H7 (cell line): ENCODE results near the gene RNF111. TPM values are rescaled to one million over a fixed set of nuclear protein-coding genes. Genes with fewer than 3 reads are reported as not detected.
"Not testable (repeated sequence)": the region's sequence is repeated elsewhere in the genome, so short reads cannot be mapped to it uniquely, and the experiment has no call there.

Source experiments
- DNase-seq: peaks from one replicate; pipeline ENCODE4 v3.0.0; 2012
- H3K27me3 ChIP-seq: 2 replicates; pipeline ENCODE4 v1.6.0; 2011; ENCODE audit warnings: mild to moderate bottlenecking, low read length; ENCODE audit not compliant: control insufficient read depth, insufficient read depth
- H3K36me3 ChIP-seq: replicated peaks from 2 replicates; pipeline ENCODE4 v1.5.1; 2011; ENCODE audit warnings: low read length; ENCODE audit not compliant: control insufficient read depth, insufficient read depth
- H3K4me3 ChIP-seq: 2 replicates; pipeline ENCODE4 v1.5.1; 2011; ENCODE audit warnings: low read depth, mild to moderate bottlenecking, control low read depth, low read length, moderate library complexity; ENCODE audit not compliant: insufficient read depth
- total RNA-seq: library from RNA; depleted of rRNA; stranded (reverse); fragments of >200 nt; shearing (Covaris generic); gene quantifications from 2 replicates; pipeline ENCODE4 v1.2.3, GENCODE V29; 2014

The RNF111 gene
- total RNA-seq, 1 experiment from 2014 or later = 13.8 TPM

DNA sequence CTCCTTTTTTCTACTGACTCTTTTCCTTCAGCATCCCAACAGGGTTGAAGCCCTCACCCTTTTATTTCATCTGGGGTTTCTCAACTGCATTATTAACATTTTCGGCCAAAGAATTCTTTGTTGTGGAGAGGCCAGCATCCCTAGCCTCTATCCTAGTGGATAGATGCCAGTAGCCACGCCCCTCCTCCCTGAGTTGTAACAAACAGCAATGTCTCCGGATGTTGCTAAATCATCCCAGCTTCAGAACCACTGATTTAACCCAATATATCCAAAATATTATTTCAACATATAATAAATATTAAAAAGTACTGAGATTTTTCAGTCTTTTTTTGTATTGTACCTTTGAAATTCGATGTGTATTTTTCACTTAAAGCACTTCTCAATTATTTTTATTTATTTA is 2.0 kb upstream of the RNF111 start:
- no peaks in the 10 kb centered on the region for H3K36me3 ChIP-seq
- no peaks in the 10 kb centered on the region for H3K27me3 ChIP-seq
- DNase-seq = peak; percentile 48
- H3K4me3 ChIP-seq = no peak overlapping the region

- H3K4me3 ChIP-seq = peak overlapping the region; percentile 96
- DNase-seq = no peak
- no peaks in the 10 kb centered on the region; the same call in none of the 2 replicates for H3K36me3 ChIP-seq
- no peaks in the 10 kb centered on the region for H3K27me3 ChIP-seq
Observed at GRCh38 chr15:58987036-58987435, 427 bp upstream of the RNF111 start.

DNA sequence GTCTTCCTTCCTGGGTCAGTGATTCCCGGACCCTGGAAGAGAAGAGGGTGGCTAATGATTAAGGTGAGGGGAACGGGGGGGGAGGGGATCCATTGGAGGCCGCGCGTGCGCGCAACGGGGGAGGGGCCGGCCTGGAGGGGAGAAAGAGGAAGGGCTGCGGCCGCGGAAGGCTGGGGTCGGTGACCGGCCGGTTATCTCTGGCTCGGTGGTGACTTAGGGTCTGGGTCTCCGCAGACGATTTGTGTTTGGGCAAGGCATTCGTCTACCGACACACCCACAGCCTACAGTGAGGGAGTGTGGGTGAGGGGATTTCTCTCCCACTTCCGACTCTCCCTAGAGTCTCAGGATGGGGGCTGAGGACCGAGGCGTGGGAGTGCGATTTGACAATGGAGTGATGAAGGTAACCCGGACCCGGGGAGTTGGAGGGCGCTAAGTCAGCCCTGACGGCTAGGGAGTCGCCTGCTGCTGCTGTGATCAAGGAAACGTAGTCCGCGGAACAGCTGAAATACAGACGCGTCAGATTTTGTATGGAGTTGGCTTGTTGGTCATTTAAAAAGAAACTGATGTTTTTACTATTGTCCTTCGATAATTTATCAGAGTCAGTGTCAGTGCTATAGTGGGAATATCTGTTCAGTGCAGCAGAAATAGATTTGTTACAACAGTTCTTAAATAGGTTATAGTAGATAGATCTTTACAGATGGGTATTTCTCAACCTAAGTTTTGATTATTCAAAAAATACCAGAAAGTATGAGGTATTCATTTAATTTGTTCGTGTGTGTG is 733 bp downstream of the RNF111 start:
- Histone ChIP-seq H3K4me3 (peak overlapping the region; percentile 96), H3K36me3 (no peaks in the 10 kb centered on the region; the same call in none of the 2 replicates), H3K27me3 (no peaks in the 10 kb centered on the region)
- DNase-seq = peak; percentile 87

DNA sequence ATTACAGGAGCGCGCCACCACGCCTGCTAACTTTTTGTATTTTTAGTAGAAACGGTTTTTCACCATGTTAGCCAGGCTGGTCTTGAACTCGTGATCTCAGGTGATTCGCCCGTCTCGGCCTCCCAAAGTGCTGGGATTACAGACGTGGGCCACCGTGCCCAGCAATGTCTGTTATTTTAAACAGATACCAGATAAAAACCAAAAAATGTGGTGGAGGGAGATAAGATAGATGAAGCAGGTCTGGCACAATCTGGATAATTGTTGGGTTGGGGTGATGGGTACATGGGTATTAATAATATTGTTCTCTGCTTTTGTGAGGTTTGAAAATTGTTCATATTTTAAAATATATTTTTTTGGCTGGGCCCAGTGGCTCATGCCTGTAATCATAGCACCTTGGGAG is 4.7 kb downstream of the RNF111 start:
- H3K4me3 ChIP-seq = no peak overlapping the region
- no peaks in the 10 kb centered on the region for H3K27me3 ChIP-seq
- DNase-seq = no peak
- no peaks in the 10 kb centered on the region; the same call in none of the 2 replicates for H3K36me3 ChIP-seq

DNA sequence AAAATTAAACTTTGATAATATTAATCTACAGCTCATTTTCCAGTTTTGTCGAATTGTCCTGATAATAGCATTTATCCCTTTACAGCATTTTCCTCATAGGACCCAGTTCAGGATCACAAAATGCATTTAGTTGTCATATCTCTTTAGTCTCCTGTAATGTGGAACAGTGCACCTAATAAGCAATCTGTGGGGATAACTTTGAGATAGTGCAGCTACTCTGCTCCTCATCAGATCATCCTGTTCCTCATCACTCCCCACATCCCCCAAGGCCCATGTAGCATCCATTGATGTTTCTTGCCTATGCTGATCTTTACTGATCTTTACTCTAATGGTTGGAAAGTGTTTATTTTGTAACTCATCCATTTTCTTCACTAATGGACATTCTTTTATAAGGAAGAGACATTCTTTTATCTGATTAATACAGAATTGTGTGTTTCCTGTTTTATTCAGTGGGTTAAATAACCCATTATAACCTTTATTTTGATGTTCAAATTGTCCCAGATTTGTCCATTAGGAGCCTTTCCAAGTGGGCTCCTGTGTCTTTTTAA is 7.5 kb downstream of the RNF111 start:
- no peaks in the 10 kb centered on the region; the same call in none of the 2 replicates for H3K36me3 ChIP-seq
- no peak for DNase-seq
- H3K27me3 ChIP-seq = no peaks in the 10 kb centered on the region
- no peak overlapping the region for H3K4me3 ChIP-seq

DNA sequence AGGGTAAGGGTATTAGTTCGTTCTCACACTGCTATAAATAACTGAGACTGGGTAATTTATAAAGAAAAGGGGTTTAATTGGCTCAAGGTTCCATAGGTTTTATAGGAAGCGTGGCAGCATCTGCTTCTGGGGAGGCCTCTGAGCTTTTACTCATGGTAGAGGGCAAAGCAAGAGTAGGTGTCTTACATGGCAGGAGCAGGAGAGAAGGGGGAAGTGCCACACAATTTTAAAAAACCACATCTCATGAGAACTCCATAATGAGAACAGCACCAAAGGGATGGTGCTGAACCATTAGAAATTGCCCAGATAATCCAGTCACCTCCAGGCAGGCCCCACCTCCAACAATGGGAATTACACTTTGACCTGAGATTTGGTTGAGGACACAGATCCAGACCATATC is 12.2 kb downstream of the RNF111 start:
- no peaks in the 10 kb centered on the region for H3K36me3 ChIP-seq
- no peaks in the 10 kb centered on the region for H3K27me3 ChIP-seq
- no peak overlapping the region for H3K4me3 ChIP-seq
- no peak for DNase-seq

DNA sequence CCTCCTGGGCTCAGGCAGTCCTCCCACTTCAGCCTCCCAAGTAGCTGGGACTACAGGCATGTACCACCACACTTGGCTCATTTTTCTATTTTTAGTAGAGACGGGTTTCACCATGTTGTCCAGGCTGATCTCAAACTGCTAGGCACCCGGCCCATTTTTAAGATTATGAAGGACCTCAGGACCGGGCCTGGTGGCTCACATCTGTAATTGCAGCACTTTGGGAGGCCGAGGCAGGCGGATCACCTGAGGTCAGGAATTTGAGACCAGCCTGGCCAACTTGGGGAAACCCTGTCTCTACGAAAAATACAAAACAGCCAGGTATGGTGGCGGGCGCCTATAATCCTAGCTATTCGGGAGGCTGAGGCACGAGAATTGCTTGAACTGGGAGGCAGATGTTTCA is 12.8 kb downstream of the RNF111 start:
- H3K27me3 ChIP-seq, H3K4me3 ChIP-seq, DNase-seq, H3K36me3 ChIP-seq: not testable (repeated sequence)

DNA sequence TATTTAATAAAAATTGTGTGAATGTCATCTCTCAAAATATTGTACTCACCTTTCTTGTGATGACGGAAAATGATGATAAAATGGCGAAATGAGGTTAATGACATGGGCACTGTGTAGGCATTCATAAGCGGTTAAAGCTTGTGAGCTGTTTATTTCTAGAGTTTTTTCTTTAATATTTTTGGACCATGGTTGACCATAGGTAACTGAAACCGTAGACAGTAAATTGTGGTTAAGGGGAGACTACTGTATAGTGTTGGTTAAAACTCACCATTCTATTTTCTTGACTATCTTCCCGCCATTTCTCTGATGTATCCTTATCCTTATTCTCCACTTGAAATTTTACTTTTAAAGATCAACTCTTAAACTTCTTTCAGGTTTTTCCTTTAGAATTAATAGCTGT is 14.5 kb downstream of the RNF111 start:
- Histone ChIP-seq H3K36me3 (no peaks in the 10 kb centered on the region), H3K4me3 (no peak overlapping the region), H3K27me3 (no peaks in the 10 kb centered on the region)
- DNase-seq = no peak

GRCh38 chr15:59002418-59002859 is 15.0 kb downstream of the RNF111 start:
- H3K27me3 ChIP-seq = no peaks in the 10 kb centered on the region
- H3K4me3 ChIP-seq = no peak overlapping the region
- H3K36me3 ChIP-seq = no peaks in the 10 kb centered on the region
- DNase-seq = no peak

- Histone ChIP-seq H3K4me3 (no peak overlapping the region), H3K27me3 (no peaks in the 10 kb centered on the region), H3K36me3 (no peaks in the 10 kb centered on the region)
- no peak for DNase-seq
Observed at GRCh38 chr15:59005579-59005978, 18.1 kb downstream of the RNF111 start.

GRCh38 chr15:59008086-59008485 is 20.6 kb downstream of the RNF111 start:
- H3K4me3 ChIP-seq = no peak overlapping the region
- no peaks in the 10 kb centered on the region for H3K36me3 ChIP-seq
- DNase-seq = no peak
- H3K27me3 ChIP-seq = no peaks in the 10 kb centered on the region

GRCh38 chr15:59011262-59011952 is 23.9 kb downstream of the RNF111 start:
- no peaks in the 10 kb centered on the region for H3K36me3 ChIP-seq
- no peak for DNase-seq
- H3K4me3 ChIP-seq = no peak overlapping the region
- no peaks in the 10 kb centered on the region for H3K27me3 ChIP-seq

DNA sequence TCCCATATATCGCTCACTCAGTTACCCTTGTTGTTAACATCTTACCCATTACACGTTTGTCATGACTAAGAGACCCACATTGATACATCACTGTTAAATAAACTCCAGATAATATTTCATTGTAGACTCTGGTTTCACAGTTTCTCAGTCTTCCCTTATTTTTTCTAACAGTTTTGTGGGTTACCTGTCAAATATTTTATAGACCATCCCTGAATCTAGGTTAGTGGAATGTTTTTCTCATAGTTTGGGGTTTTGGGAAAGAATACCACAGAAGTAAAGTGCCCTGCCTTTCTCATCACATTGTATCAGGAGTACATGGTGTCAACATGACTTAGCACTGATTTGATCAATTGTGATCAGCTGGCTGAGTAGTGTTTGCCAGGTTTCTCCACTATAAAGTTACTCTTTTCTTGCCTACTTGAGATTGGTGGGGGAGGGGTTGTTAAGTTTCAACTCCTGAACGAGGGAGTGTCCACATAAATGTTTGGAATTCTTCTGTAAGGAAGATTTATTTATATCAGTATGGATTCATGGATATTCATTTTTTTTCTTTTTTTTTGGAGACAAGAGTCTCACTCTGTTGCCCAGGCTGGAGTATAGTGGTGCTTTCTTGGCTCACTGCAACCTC is 25.9 kb downstream of the RNF111 start:
- H3K36me3 ChIP-seq = no peaks in the 10 kb centered on the region
- H3K27me3 ChIP-seq = no peaks in the 10 kb centered on the region
- DNase-seq = no peak
- no peak overlapping the region for H3K4me3 ChIP-seq

- no peaks in the 10 kb centered on the region for H3K27me3 ChIP-seq
- no peaks in the 10 kb centered on the region for H3K36me3 ChIP-seq
- H3K4me3 ChIP-seq = no peak overlapping the region
- no peak for DNase-seq
Observed at GRCh38 chr15:59014068-59014467, 26.6 kb downstream of the RNF111 start.

- no peak for DNase-seq
- no peaks in the 10 kb centered on the region for H3K36me3 ChIP-seq
Observed at GRCh38 chr15:59017449-59017848, 30.0 kb downstream of the RNF111 start.

More at GRCh38 chr15:59017449-59017848, 30.0 kb downstream of the RNF111 start:
- H3K4me3 ChIP-seq = no peak overlapping the region
- no peaks in the 10 kb centered on the region for H3K27me3 ChIP-seq
